ENCODE data around the gene NPHP4. TPM values are rescaled to one million over a fixed set of nuclear protein-coding genes. Genes with fewer than 3 reads are reported as not detected.

The NPHP4 gene
- total RNA-seq, 1 donor from 2014 or later: 3.7 TPM

DNA sequence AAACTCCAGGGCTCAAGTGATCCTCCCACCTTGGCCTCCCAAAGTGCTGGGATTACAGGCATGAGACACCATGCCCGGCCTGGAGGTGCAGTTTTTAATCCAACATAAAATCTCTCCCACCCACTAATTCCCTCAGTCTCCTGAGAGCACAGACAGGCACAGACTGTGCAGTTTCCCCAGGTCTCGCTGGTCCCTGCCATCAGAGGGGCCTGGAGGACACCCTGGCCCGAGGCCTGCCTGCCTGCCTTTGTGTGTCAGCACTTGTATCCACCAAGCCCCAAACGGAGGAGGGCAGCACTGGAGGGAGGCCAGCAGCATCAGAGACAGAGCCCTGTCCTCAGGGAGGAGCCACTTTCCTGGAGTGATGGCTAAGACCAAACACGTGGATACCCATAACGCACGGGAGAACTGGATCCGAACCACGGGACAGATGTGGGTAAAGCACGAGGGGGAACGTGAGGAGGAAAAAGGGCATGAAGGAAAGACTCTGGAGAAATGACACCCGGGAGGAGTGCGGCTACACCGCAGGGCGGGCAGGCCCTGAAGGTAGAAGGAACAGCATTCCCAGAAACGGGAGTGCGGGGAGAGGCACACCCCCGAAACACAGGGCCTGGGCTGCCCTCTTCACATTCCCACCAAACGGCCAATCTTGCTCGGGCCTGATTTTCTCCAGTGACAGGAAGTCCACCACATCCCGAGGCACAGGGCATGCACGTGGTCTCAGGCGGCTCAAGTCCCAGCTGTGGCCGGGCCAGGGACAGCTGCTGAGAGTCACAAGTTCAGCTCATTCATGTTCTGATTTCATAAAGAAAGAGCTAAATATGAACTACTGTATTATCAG is 29.7 kb downstream of the NPHP4 start:
- intact Hi-C loops (cut with micrococcal nuclease): no loop called here
- no peak for DNase-seq
- no peaks in the 10 kb centered on the region for H3K9me3 ChIP-seq (replicated peaks)
- peaks cover 4% of the 10 kb centered on the region for H3K4me1 ChIP-seq
- no peaks in the 10 kb centered on the region for H3K27me3 ChIP-seq (ENCODE audit: low read depth)
- TF ChIP-seq, protein P1, sequence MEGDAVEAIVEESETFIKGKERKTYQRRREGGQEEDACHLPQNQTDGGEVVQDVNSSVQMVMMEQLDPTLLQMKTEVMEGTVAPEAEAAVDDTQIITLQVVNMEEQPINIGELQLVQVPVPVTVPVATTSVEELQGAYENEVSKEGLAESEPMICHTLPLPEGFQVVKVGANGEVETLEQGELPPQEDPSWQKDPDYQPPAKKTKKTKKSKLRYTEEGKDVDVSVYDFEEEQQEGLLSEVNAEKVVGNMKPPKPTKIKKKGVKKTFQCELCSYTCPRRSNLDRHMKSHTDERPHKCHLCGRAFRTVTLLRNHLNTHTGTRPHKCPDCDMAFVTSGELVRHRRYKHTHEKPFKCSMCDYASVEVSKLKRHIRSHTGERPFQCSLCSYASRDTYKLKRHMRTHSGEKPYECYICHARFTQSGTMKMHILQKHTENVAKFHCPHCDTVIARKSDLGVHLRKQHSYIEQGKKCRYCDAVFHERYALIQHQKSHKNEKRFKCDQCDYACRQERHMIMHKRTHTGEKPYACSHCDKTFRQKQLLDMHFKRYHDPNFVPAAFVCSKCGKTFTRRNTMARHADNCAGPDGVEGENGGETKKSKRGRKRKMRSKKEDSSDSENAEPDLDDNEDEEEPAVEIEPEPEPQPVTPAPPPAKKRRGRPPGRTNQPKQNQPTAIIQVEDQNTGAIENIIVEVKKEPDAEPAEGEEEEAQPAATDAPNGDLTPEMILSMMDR (IDR thresholded peaks at IDR 0.05; ENCODE audit: borderline replicate concordance): no peak
- H3K36me3 ChIP-seq: peaks cover 50% of the 10 kb centered on the region
- no peak overlapping the region for H3K4me3 ChIP-seq
- H3K27ac ChIP-seq (replicated peaks): no peak overlapping the region

DNA sequence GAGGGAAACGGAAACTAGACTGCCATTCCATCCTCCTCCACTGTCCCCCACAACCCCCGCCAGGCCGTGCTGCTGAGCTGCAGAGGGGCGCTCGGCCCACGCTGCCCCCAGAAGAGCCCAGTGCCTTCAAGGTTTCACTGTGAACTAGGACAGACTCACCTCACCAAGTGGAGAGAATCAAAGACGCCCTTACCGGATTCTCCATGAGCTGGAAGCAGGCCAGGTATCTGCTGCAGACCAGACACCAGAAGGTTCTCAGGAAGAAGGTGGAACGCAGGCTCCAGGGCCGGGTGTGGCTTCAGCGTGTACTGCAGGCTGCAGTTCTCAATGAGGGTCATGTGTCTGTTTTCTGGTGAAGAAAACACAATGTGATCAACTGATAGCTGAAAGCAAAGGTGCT is 30.6 kb downstream of the NPHP4 start:
- H3K27me3 ChIP-seq (ENCODE audit: low read depth): no peaks in the 10 kb centered on the region
- H3K36me3 ChIP-seq: peaks cover 49% of the 10 kb centered on the region
- no peaks in the 10 kb centered on the region for H3K9me3 ChIP-seq (replicated peaks)
- TF ChIP-seq, protein P1 (IDR thresholded peaks at IDR 0.05; ENCODE audit: borderline replicate concordance): no peak
- intact Hi-C loops (cut with micrococcal nuclease): no loop called here
- H3K27ac ChIP-seq (replicated peaks): no peak overlapping the region
- H3K4me3 ChIP-seq: no peak overlapping the region
- H3K4me1 ChIP-seq: no peaks in the 10 kb centered on the region
- no peak for DNase-seq

DNA sequence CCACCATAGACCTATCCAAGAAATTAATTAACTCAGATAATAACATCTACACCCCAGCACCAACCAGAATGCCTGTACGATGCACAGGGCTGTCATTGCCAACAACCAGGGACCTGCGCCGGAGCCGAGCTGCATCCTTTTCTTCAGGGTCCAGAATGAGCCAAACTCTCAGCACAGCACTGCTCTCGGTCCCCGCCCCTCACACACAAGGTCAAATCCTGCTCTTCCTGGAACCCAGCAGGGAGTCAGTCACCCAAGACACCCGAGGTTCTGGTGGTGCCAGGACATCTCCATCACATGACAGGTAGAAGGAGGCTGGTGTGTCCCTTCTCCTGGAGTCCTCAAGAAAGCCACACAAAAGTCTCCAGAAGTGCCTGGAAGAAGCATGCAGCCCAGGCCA is 31.9 kb downstream of the NPHP4 start:
- no peak overlapping the region for H3K4me3 ChIP-seq
- H3K27me3 ChIP-seq (ENCODE audit: low read depth): no peaks in the 10 kb centered on the region
- TF ChIP-seq, protein P1 (IDR thresholded peaks at IDR 0.05; ENCODE audit: borderline replicate concordance): no peak
- intact Hi-C loops (cut with micrococcal nuclease): no loop called here
- DNase-seq: no peak
- H3K27ac ChIP-seq (replicated peaks): no peak overlapping the region
- no peaks in the 10 kb centered on the region for H3K4me1 ChIP-seq
- H3K36me3 ChIP-seq: peaks cover 58% of the 10 kb centered on the region
- H3K9me3 ChIP-seq (replicated peaks): no peaks in the 10 kb centered on the region

DNA sequence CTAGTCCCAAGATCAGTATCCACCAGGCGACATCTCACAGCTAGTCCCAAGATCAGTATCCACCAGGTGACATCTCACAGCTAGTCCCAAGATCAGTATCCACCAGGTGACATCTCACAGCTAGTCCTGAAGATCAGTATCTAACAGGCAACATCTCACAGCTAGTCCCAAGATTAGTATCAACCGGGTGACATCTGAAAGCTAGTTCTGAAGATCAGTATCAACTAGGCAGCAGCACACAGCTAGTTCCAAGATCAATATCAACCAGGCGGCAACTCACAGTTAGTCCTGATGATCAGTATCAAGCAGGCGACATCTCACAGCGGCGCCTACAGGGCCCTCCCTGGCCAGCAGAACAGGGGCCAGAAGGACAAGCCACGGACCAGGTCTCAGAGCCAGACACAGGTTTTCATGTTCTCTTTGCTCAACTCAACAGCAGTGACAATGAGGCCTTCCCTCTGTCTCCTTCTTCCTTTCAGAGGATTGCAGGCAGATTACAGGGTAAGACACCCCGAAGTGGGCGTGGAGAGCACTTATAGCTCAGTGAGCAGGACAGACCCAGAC is 32.5 kb downstream of the NPHP4 start:
- intact Hi-C loops (cut with micrococcal nuclease): no loop called here
- Histone ChIP-seq H3K36me3 (peaks cover 57% of the 10 kb centered on the region), H3K9me3 (replicated peaks) (no peaks in the 10 kb centered on the region), H3K27ac (replicated peaks) (no peak overlapping the region), H3K4me3 (no peak overlapping the region), H3K4me1 (no peaks in the 10 kb centered on the region), H3K27me3 (ENCODE audit: low read depth) (no peaks in the 10 kb centered on the region)
- TF ChIP-seq, protein P1 (IDR thresholded peaks at IDR 0.05; ENCODE audit: borderline replicate concordance): no peak
- DNase-seq: no peak

DNA sequence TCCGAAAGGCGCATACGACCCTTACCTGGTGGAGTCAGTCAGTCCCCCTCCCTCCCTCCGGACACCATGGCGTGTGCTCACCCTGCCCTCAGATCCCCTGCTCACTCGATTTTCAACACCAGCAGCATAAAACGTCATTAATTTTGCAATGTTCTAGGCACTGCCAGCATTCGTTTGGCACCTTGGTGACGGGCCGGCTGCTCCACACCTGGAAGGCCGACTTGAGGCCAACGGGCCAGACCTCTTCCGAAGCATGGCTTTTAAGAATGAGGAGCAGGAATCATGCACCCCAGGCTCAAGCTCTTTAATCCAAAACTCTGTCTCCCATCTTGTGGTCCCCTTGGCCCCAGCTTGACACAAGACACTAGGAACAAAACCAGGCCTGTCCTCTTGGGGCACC is 33.1 kb downstream of the NPHP4 start:
- Histone ChIP-seq H3K27ac (replicated peaks) (no peak overlapping the region), H3K4me3 (no peak overlapping the region), H3K4me1 (no peaks in the 10 kb centered on the region), H3K36me3 (peaks cover 63% of the 10 kb centered on the region), H3K27me3 (ENCODE audit: low read depth) (no peaks in the 10 kb centered on the region), H3K9me3 (replicated peaks) (no peaks in the 10 kb centered on the region)
- TF ChIP-seq, protein P1 (IDR thresholded peaks at IDR 0.05; ENCODE audit: borderline replicate concordance): no peak
- DNase-seq: no peak
- intact Hi-C loops (cut with micrococcal nuclease): no loop called here

All from left ventricle myocardium inferior (tissue), 1 donor.